ENCODE data around the gene TAS2R4. TPM values are rescaled to one million over a fixed set of nuclear protein-coding genes. Genes with fewer than 3 reads are reported as not detected.

TAS2R4 gene, protein sequence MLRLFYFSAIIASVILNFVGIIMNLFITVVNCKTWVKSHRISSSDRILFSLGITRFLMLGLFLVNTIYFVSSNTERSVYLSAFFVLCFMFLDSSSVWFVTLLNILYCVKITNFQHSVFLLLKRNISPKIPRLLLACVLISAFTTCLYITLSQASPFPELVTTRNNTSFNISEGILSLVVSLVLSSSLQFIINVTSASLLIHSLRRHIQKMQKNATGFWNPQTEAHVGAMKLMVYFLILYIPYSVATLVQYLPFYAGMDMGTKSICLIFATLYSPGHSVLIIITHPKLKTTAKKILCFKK
- total RNA-seq (2021; ENCODE audit: unreplicated experiment) (0.57 TPM), Bru-seq, nascent RNA (percentile 66 among the genes with signal in this experiment), BruChase-seq, experiment 1, labeled RNA remaining after a 2-hour chase (percentile 87 among the genes with signal in this experiment), BruChase-seq, experiment 2, labeled RNA remaining after a 6-hour chase (percentile 81 among the genes with signal in this experiment)
- 0.10 TPM for polyA plus RNA-seq (2012; ENCODE audit: insufficient read length)
- long read RNA-seq: 0 reads

DNA sequence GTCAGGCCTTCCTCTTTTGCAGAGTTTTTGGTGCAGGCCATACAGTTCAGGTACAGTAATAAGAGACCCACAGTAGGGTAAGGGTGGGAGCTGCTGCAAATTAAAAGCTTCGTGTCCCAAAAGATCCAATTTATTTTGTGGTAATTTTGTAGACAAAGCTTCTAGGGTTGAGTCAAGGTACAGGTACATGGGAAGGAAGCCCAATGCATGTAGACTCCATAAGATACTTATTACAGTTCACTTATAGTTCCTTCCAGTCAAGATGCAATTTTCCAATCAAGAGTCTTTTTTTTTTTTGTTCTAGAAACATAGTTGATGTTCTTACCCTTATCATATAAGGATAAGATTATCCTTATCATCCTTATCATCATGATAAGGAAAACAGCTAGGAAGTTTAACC is at the start of gene TAS2R4:
Gene TAS2R4 (plus strand): TSS at position 301 of the 400 bp plus-strand sequence. CDS start 1,815 bp downstream, outside the sequence.
- no peaks in the 10 kb centered on the region for H3K4me1 ChIP-seq (ENCODE audit: control insufficient read depth, insufficient read depth, low read length)
- ChIA-PET CTCF (no interaction called here), POLR2A (no interaction called here)
- no TSS peak for BruUV-seq (replicated peaks)
- no peak for DNase-seq (ENCODE audit: low read depth, low spot score)
- H3K9me3 ChIP-seq (ENCODE audit: control insufficient read depth, insufficient read depth, low read depth, low read length): no peaks in the 10 kb centered on the region
- H3K27ac ChIP-seq (ENCODE audit: low read length): no peak within 1 kb of the TSS
- intact Hi-C loops (cut with micrococcal nuclease; ENCODE audit: unreplicated experiment) (no loop called here), in situ Hi-C loops (cut with HindIII; ENCODE audit: low pct_unique_long_range_greater_than_20kb, low sequenced_read_pairs) (no loop called here)
- no peak for TF ChIP-seq TCF7L2 (IDR thresholded peaks at IDR 0.05; ENCODE audit: low read depth, low read length)
- TF ChIP-seq, protein P1, sequence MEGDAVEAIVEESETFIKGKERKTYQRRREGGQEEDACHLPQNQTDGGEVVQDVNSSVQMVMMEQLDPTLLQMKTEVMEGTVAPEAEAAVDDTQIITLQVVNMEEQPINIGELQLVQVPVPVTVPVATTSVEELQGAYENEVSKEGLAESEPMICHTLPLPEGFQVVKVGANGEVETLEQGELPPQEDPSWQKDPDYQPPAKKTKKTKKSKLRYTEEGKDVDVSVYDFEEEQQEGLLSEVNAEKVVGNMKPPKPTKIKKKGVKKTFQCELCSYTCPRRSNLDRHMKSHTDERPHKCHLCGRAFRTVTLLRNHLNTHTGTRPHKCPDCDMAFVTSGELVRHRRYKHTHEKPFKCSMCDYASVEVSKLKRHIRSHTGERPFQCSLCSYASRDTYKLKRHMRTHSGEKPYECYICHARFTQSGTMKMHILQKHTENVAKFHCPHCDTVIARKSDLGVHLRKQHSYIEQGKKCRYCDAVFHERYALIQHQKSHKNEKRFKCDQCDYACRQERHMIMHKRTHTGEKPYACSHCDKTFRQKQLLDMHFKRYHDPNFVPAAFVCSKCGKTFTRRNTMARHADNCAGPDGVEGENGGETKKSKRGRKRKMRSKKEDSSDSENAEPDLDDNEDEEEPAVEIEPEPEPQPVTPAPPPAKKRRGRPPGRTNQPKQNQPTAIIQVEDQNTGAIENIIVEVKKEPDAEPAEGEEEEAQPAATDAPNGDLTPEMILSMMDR (IDR thresholded peaks at IDR 0.05): no peak
- TF ChIP-seq, protein P2, sequence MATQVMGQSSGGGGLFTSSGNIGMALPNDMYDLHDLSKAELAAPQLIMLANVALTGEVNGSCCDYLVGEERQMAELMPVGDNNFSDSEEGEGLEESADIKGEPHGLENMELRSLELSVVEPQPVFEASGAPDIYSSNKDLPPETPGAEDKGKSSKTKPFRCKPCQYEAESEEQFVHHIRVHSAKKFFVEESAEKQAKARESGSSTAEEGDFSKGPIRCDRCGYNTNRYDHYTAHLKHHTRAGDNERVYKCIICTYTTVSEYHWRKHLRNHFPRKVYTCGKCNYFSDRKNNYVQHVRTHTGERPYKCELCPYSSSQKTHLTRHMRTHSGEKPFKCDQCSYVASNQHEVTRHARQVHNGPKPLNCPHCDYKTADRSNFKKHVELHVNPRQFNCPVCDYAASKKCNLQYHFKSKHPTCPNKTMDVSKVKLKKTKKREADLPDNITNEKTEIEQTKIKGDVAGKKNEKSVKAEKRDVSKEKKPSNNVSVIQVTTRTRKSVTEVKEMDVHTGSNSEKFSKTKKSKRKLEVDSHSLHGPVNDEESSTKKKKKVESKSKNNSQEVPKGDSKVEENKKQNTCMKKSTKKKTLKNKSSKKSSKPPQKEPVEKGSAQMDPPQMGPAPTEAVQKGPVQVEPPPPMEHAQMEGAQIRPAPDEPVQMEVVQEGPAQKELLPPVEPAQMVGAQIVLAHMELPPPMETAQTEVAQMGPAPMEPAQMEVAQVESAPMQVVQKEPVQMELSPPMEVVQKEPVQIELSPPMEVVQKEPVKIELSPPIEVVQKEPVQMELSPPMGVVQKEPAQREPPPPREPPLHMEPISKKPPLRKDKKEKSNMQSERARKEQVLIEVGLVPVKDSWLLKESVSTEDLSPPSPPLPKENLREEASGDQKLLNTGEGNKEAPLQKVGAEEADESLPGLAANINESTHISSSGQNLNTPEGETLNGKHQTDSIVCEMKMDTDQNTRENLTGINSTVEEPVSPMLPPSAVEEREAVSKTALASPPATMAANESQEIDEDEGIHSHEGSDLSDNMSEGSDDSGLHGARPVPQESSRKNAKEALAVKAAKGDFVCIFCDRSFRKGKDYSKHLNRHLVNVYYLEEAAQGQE (IDR thresholded peaks at IDR 0.05; ENCODE audit: insufficient read depth in 1 of 2, low read depth in 2 of 2, low read length in 1 of 2): no peak
- no peak for TF ChIP-seq SIN3A (IDR thresholded peaks at IDR 0.05; ENCODE audit: borderline replicate concordance, insufficient read depth, low read depth, low read length)
- no peak for TF ChIP-seq POLR2AphosphoS5 (IDR thresholded peaks at IDR 0.05; ENCODE audit: low read depth, low read length)
- H3K4me3 ChIP-seq (ENCODE audit: low read depth in 2 of 2, low read length in 2 of 2): no peak within 1 kb of the TSS
- ATAC-seq: no peak
- H3K36me3 ChIP-seq (ENCODE audit: control insufficient read depth, insufficient read depth, low read length): no peaks in the 10 kb centered on the region
- H3K27me3 ChIP-seq (ENCODE audit: control insufficient read depth, insufficient read depth, low read length): no peaks in the 10 kb centered on the region

DNA sequence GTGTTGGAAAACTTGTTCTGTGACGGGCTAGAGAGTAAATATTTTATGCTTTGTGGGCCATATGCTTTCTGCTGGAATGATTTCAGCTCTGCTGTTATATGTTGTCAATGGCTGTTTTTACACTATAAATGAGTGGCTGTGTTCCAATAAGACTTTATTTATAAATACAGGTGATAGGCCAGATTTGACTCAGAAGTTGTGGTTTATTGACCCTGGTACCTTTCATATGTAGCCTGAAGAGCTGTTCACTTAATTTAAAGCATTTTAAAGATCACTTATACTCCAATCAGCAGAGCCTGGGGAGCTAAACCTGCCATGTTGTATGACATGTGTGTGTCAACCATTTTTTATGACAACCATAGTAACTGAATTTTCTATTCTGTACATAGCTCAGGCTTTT is 47.5 kb upstream of the TAS2R4 start:
- ChIA-PET CTCF (no interaction called here), POLR2A (no interaction called here)
- H3K4me3 ChIP-seq (ENCODE audit: low read depth in 2 of 2, low read length in 2 of 2): no peak overlapping the region
- H3K9me3 ChIP-seq (ENCODE audit: control insufficient read depth, insufficient read depth, low read depth, low read length): no peaks in the 10 kb centered on the region
- ATAC-seq (no peak), DNase-seq (ENCODE audit: low read depth, low spot score) (no peak)
- TF ChIP-seq, protein P2 (IDR thresholded peaks at IDR 0.05; ENCODE audit: insufficient read depth in 1 of 2, low read depth in 2 of 2, low read length in 1 of 2): no peak
- no peak for TF ChIP-seq TCF7L2 (IDR thresholded peaks at IDR 0.05; ENCODE audit: low read depth, low read length)
- TF ChIP-seq SIN3A (IDR thresholded peaks at IDR 0.05; ENCODE audit: borderline replicate concordance, insufficient read depth, low read depth, low read length): no peak
- TF ChIP-seq, protein P1 (IDR thresholded peaks at IDR 0.05): no peak
- TF ChIP-seq POLR2AphosphoS5 (IDR thresholded peaks at IDR 0.05; ENCODE audit: low read depth, low read length): no peak
- no TSS peak for BruUV-seq (replicated peaks)
- peaks cover 5% of the 10 kb centered on the region; the same call in 1 of the 2 replicates for H3K27me3 ChIP-seq (ENCODE audit: control insufficient read depth, insufficient read depth, low read length)
- no peaks in the 10 kb centered on the region for H3K36me3 ChIP-seq (ENCODE audit: control insufficient read depth, insufficient read depth, low read length)
- no peaks in the 10 kb centered on the region for H3K4me1 ChIP-seq (ENCODE audit: control insufficient read depth, insufficient read depth, low read length)
- intact Hi-C loops (cut with micrococcal nuclease; ENCODE audit: unreplicated experiment): no loop called here
- in situ Hi-C loops (cut with HindIII; ENCODE audit: low pct_unique_long_range_greater_than_20kb, low sequenced_read_pairs): no loop called here
- no peak overlapping the region for H3K27ac ChIP-seq (ENCODE audit: low read length)

Data from Panc1 (cell line).